HCEC 1CT (cell line): ENCODE measurements around the gene PPP1R11.
"Not testable (repeated sequence)": the region's sequence is repeated elsewhere in the genome, so short reads cannot be mapped to it uniquely, and the experiment has no call there.

ENCODE experiments used
- DNase-seq: peaks from one replicate; pipeline ENCODE4 v3.0.0-alpha.2; 2017

The PPP1R11 gene

GRCh38 chr6:30066577-30067459, at the start of gene PPP1R11:
TSS of gene PPP1R11 (plus strand) at chr6:30067198. CDS start at chr6:30067411, 213 bp downstream.
- peak; percentile 100 for DNase-seq

GRCh38 chr6:30019819-30020218, 47.2 kb upstream of the PPP1R11 start:
- DNase-seq: no peak

- DNase-seq: no peak
Measured at GRCh38 chr6:30020626-30021025, 46.4 kb upstream of the PPP1R11 start.

- no peak for DNase-seq
Measured at GRCh38 chr6:30022189-30022588, 44.8 kb upstream of the PPP1R11 start.

- DNase-seq: not testable (repeated sequence)
Measured at GRCh38 chr6:30022712-30023111, 44.3 kb upstream of the PPP1R11 start.

GRCh38 chr6:30025186-30025585, 41.8 kb upstream of the PPP1R11 start:
- DNase-seq: no peak

GRCh38 chr6:30029588-30029987, 37.4 kb upstream of the PPP1R11 start:
- no peak for DNase-seq

- DNase-seq: no peak
Measured at GRCh38 chr6:30031381-30031780, 35.6 kb upstream of the PPP1R11 start.

GRCh38 chr6:30033440-30033839, 33.6 kb upstream of the PPP1R11 start:
- DNase-seq: peak; percentile 67

GRCh38 chr6:30035784-30036183, 31.2 kb upstream of the PPP1R11 start:
- DNase-seq: no peak

GRCh38 chr6:30037182-30037788, 29.7 kb upstream of the PPP1R11 start:
- DNase-seq: peak; percentile 38

GRCh38 chr6:30041221-30041620, 25.8 kb upstream of the PPP1R11 start:
- no peak for DNase-seq

- no peak for DNase-seq
Measured at GRCh38 chr6:30041821-30042220, 25.2 kb upstream of the PPP1R11 start.

- no peak for DNase-seq
Measured at GRCh38 chr6:30042476-30042875, 24.5 kb upstream of the PPP1R11 start.

GRCh38 chr6:30042914-30043313, 24.1 kb upstream of the PPP1R11 start:
- DNase-seq: no peak

- DNase-seq: no peak
Measured at GRCh38 chr6:30043744-30044143, 23.3 kb upstream of the PPP1R11 start.

GRCh38 chr6:30044630-30045029, 22.4 kb upstream of the PPP1R11 start:
- peak; percentile 70 for DNase-seq

- no peak for DNase-seq
Measured at GRCh38 chr6:30047220-30047619, 19.8 kb upstream of the PPP1R11 start.

- DNase-seq: no peak
Measured at GRCh38 chr6:30053682-30054081, 13.3 kb upstream of the PPP1R11 start.

GRCh38 chr6:30055513-30055912, 11.5 kb upstream of the PPP1R11 start:
- DNase-seq: no peak

GRCh38 chr6:30060606-30061091, 6.3 kb upstream of the PPP1R11 start:
- no peak for DNase-seq

GRCh38 chr6:30061092-30061857, 5.7 kb upstream of the PPP1R11 start, which contains the start of gene POLR1H:
TSS of gene POLR1H (plus strand) at chr6:30061265. CDS start at chr6:30061525, 260 bp downstream.
- DNase-seq: peak; percentile 97

- DNase-seq: no peak
Measured at GRCh38 chr6:30061858-30062458, 5.0 kb upstream of the PPP1R11 start.
